ENCODE results near the gene ADGRF3. TPM values are rescaled to one million over a fixed set of nuclear protein-coding genes. Genes with fewer than 3 reads are reported as not detected.

ADGRF3 gene, protein sequence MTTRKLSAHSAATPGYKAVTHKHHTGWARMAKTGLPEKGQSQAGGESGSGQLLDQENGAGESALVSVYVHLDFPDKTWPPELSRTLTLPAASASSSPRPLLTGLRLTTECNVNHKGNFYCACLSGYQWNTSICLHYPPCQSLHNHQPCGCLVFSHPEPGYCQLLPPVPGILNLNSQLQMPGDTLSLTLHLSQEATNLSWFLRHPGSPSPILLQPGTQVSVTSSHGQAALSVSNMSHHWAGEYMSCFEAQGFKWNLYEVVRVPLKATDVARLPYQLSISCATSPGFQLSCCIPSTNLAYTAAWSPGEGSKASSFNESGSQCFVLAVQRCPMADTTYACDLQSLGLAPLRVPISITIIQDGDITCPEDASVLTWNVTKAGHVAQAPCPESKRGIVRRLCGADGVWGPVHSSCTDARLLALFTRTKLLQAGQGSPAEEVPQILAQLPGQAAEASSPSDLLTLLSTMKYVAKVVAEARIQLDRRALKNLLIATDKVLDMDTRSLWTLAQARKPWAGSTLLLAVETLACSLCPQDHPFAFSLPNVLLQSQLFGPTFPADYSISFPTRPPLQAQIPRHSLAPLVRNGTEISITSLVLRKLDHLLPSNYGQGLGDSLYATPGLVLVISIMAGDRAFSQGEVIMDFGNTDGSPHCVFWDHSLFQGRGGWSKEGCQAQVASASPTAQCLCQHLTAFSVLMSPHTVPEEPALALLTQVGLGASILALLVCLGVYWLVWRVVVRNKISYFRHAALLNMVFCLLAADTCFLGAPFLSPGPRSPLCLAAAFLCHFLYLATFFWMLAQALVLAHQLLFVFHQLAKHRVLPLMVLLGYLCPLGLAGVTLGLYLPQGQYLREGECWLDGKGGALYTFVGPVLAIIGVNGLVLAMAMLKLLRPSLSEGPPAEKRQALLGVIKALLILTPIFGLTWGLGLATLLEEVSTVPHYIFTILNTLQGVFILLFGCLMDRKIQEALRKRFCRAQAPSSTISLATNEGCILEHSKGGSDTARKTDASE
- 0.11 and 0.58 TPM in 2 replicates for total RNA-seq (2011; cell fraction: chromatin; rRNA removed; ENCODE audit: low replicate concordance)
- 0.13 and 0.50 TPM in 2 replicates for total RNA-seq (2011; cell fraction: nucleolus; rRNA removed)
- total RNA-seq (2011; cell fraction: nucleoplasm; rRNA removed) = 0.37 and 0.61 TPM in 2 replicates
- total RNA-seq (2014; rRNA removed) = not detected in 2 replicates
- 0.07 TPM in 1 of 2 replicates, not detected in the other for total RNA-seq (2014; rRNA removed; fragmentation: Illumina TruSeq; extraction: Trizol)
- total RNA-seq (2015; rRNA removed; fragmentation: Illumina TruSeq; extraction: Trizol) = 0.18 TPM in 1 of 2 replicates, not detected in the other
- total RNA-seq (2021) = 0.09 and 0.16 TPM in 2 replicates
- 0.04 and 0.09 TPM in 2 replicates for polyA plus RNA-seq (2011; rRNA removed)
- 0.10 and 0.13 TPM in 2 replicates for polyA plus RNA-seq (2011; cell fraction: cytosol; rRNA removed)
- polyA plus RNA-seq (2011; cell fraction: nucleus; rRNA removed) = 0.58 and 0.82 TPM in 2 replicates
- polyA plus RNA-seq (2012) = 0.28 and 0.46 TPM in 2 replicates
- polyA plus RNA-seq (2014; fragmentation: Illumina TruSeq; extraction: Trizol) = 0.06 and 0.16 TPM in 2 replicates
- polyA plus RNA-seq (2014; fragmentation: Nextera tagmentation; extraction: Ambion mirVana) = under 1 TPM in 1 of 2 experiments, not detected in 1; 0.24 TPM
- 0.27 and 0.54 TPM in 2 replicates for polyA plus RNA-seq (2014; rRNA removed)
- polyA minus RNA-seq (2011; rRNA and poly(A)+ RNA removed) = not detected in 2 replicates
- not detected in 2 replicates for polyA minus RNA-seq (2011; cell fraction: cytosol; rRNA and poly(A)+ RNA removed)
- polyA minus RNA-seq (2011; cell fraction: nucleus; rRNA and poly(A)+ RNA removed) = 0.13 and 2.4 TPM in 2 replicates
- percentile 47 among the genes with signal in this experiment for Bru-seq, nascent RNA
- percentile 29 among the genes with signal in this experiment for BruChase-seq, experiment 1, labeled RNA remaining after a 2-hour chase
- percentile 24 among the genes with signal in this experiment for BruChase-seq, experiment 2, labeled RNA remaining after a 6-hour chase
- long read RNA-seq, experiment 1 = 0 reads
- long read RNA-seq, experiment 2 = 0 reads
- long read RNA-seq, experiment 3 = 0 reads

DNA sequence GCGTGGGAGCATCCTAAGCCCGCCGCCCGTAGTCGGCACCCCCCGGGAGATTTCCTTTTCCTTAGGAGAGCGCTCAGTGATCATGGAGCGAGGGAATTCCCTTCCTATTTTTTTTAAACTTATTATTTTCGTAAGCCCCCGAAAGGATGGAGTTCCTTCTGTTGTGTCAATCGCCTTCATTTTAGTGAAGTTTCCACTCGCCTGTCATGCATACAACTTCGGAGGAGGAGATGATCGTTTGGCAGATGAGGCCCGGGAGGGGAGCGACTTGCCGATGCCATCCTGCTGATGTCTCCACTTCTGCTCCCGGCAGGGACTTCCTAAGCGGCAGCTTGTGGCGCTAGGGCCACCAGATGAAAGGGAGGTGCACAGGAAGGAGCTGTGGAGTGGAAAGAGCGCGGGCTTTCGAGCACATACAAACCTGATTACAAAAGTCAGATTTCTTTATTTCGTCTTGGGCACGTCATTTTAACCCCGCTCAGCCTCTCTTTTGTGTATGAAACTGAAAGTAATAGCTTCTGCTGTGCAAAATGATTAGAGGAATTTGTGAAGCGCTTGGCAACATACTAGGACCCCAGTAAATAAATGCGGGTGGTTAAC lies at the start of gene ADGRF3:
Gene ADGRF3 (minus strand): TSS at position 336 of the 600 bp plus-strand sequence. CDS start 555 bp downstream, outside the sequence.
- Histone ChIP-seq H3K27me3 (ENCODE audit: control insufficient read depth in 2 of 2, insufficient read depth in 2 of 2, low read length in 2 of 2) (no peaks in the 10 kb centered on the region), H3K4me1 (replicated peaks in 1 of 2; ENCODE audit: control insufficient read depth in 2 of 2, insufficient read depth in 2 of 2, low read length in 2 of 2) (peaks cover 24 to 25% of the 10 kb centered on the region in 2 experiments), H3K4me2 (ENCODE audit: insufficient read depth, low read length) (peak within 1 kb of the TSS; percentile 98), H2AFZ (ENCODE audit: low read depth, low read length) (peak within 1 kb of the TSS; percentile 81), H3K9me3 (replicated peaks; ENCODE audit: control insufficient read depth, insufficient read depth, low read depth, low read length) (no peaks in the 10 kb centered on the region), H3K4me3 (peak within 1 kb of the TSS; percentile 86), H3K79me2 (ENCODE audit: control insufficient read depth, insufficient read depth, low read length) (peaks cover 81% of the 10 kb centered on the region), H3K36me3 (ENCODE audit: control insufficient read depth, insufficient read depth, low read length) (peaks cover 4% of the 10 kb centered on the region; the same call in 2 of the 3 replicates), H3K27ac (ENCODE audit: extremely low read depth, low read depth, low read length) (peak within 1 kb of the TSS; percentile 97), H3K9ac (ENCODE audit: insufficient read depth in 1 of 2, low read depth in 2 of 2, low read length in 2 of 2) (peak within 1 kb of the TSS; percentile 96 to 99), H3K9me1 (ENCODE audit: control insufficient read depth, insufficient read depth, low read length) (no peaks in the 10 kb centered on the region), H4K20me1 (replicated peaks; ENCODE audit: control insufficient read depth, insufficient read depth, low read length) (no peaks in the 10 kb centered on the region)
- FAIRE-seq (peak; percentile 48), ATAC-seq (peak; percentile 34), DNase-seq (ENCODE audit: extremely low read depth in 1 of 4, low spot score in 3 of 4) (peak in 2 of 4 experiments; percentile 32 to 73)
- ChIA-PET CTCF (ENCODE audit: low intra/inter-chr PET ratio) (no interaction called here), POLR2A (interaction anchor here (1.9 to 5.4 kb wide), 2 partner anchors 10 to 29 kb away, joined by 6 to 64 read pairs; no protein-coding TSS in a partner anchor)
- intact Hi-C loops (cut with micrococcal nuclease) (loop anchor here (1.0 to 5.0 kb wide), 3 partner anchors 9 to 104 kb away; partner anchors contain the start of genes HADHA and HADHB), in situ Hi-C loops (cut with MboI) (no loop called here)
- TSS peak; percentile 70 for BruUV-seq (replicated peaks)
- WGBS (ENCODE audit: insufficient coverage, low coverage, missing lambda C conversion rate) = 2% methylated on average over 25 of the region's 28 CpGs
- TF ChIP-seq, protein P1, sequence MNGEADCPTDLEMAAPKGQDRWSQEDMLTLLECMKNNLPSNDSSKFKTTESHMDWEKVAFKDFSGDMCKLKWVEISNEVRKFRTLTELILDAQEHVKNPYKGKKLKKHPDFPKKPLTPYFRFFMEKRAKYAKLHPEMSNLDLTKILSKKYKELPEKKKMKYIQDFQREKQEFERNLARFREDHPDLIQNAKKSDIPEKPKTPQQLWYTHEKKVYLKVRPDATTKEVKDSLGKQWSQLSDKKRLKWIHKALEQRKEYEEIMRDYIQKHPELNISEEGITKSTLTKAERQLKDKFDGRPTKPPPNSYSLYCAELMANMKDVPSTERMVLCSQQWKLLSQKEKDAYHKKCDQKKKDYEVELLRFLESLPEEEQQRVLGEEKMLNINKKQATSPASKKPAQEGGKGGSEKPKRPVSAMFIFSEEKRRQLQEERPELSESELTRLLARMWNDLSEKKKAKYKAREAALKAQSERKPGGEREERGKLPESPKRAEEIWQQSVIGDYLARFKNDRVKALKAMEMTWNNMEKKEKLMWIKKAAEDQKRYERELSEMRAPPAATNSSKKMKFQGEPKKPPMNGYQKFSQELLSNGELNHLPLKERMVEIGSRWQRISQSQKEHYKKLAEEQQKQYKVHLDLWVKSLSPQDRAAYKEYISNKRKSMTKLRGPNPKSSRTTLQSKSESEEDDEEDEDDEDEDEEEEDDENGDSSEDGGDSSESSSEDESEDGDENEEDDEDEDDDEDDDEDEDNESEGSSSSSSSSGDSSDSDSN (IDR thresholded peaks at IDR 0.05; ENCODE audit: borderline replicate concordance in 1 of 2, low read depth in 2 of 2, low read length in 2 of 2) = peak in 1 of 2 experiments; percentile 83; a peak in 2 of 4 replicates
- TF ChIP-seq SMARCC2 (IDR thresholded peaks at IDR 0.05; ENCODE audit: low read depth) = peak; percentile 17; the same call in 1 of the 2 replicates
- no peak for TF ChIP-seq L3MBTL2 (IDR thresholded peaks at IDR 0.05)
- TF ChIP-seq SREBF2 (CRISPR knock-in tag; IDR thresholded peaks at IDR 0.05) = 0 out of 2 replicates have a peak, but pooled peaks have one; percentile 89
- TF ChIP-seq RB1 (IDR thresholded peaks at IDR 0.05; ENCODE audit: low read depth) = peak; percentile 32; the same call in 1 of the 2 replicates
- TF ChIP-seq RBBP5 (IDR thresholded peaks at IDR 0.05; ENCODE audit: borderline replicate concordance, insufficient read depth, low read length, poor library complexity, severe bottlenecking) = peak; percentile 91
- TF ChIP-seq ETV1 (tag; conservative IDR thresholded peaks at IDR 0.05; ENCODE audit: low read depth) = peak; percentile 41; the same call in 1 of the 2 replicates
- TF ChIP-seq FOSL1 (tag; conservative IDR thresholded peaks at IDR 0.05) = 0 out of 2 replicates have a peak, but pooled peaks have one; percentile 11
